HG03066 (cell line): ENCODE measurements around the gene IL1RAPL2.
"Not testable (repeated sequence)": the region's sequence is repeated elsewhere in the genome, so short reads cannot be mapped to it uniquely, and the experiment has no call there.

Experiments used
- ATAC-seq: cut with Tn5 transposase; IDR thresholded peaks from one replicate; pipeline ENCODE4 v1.9.1; 2021; ENCODE audit warnings: low read depth; ENCODE audit not compliant: unreplicated experiment

IL1RAPL2 gene

DNA sequence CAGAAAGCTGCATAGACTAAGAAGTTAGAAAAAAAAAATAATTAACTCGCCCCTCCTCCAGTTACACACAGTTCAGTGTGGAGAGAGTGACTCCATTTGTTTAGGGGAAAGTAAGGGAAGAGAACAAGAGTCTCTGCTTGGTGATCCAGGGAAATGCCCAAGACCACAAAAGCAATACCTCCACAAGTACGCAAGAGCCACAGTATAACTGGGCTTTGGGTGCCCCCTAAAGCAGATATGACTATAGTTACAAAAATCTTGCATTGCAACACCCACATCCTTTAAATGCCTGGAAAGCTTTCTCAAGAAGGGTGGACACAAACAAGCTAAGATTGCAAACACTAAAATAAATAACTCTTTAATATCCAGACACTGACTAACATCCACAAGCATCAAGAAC, 1092.1 kb downstream of the IL1RAPL2 start:
- no peak for ATAC-seq

DNA sequence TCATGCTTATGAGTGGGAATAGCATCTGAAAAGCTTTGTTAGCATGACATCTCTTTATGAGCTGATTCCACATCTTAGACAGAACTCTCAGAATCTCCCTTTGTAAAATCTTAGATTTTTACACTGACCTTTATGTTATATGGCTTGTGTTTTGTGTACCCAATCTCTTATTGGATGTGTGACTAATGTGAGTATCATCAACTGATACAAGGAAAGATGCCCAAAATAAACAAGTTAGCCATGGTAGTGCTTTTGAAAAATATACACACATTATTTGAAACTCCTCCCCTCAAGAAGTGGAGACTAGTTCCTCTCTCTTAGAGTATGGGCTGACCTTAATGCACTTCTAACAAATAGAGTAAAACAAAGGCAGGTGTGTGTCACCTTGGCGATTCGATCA, 1096.2 kb downstream of the IL1RAPL2 start:
- no peak for ATAC-seq

DNA sequence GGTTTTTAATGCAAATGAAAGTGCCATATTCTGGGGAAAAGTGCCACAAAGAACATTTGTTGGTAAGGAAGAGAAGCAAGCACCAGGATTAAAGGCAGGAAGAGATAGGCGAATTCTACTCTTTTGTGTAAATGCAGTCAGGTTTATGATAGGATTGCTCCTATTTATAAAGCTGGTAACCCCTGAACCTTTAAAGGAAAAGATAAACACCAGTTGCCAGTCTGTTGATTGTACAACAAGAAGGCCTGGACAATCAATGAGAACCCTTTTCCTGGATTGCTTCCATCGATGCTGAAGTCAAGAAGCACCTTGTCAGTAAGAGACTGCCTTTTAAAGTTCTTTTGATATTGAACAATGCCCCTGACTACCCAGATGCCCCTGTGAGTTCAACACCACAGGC, 1098.2 kb downstream of the IL1RAPL2 start:
- no peak for ATAC-seq

DNA sequence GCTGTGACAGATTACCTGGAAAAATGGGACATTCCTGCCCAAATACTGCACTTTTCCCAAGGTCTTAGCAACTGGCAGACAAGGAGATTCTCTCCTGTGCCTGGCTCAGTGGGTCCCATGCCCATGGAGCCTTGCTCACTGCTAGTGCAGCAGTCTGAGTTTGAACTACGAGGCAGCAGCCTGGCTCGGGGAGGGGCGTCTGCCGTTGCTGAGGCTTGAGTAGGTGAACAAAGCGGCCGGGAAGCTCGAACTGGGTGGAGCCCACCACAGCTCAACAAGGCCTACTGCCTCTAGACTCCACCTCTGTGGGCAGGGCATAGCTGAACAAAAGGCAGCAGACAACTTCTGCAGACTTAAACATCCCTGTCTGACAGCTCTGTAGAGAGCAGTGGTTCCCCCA, 1118.3 kb downstream of the IL1RAPL2 start:
- ATAC-seq, result not testable (repeated sequence)

DNA sequence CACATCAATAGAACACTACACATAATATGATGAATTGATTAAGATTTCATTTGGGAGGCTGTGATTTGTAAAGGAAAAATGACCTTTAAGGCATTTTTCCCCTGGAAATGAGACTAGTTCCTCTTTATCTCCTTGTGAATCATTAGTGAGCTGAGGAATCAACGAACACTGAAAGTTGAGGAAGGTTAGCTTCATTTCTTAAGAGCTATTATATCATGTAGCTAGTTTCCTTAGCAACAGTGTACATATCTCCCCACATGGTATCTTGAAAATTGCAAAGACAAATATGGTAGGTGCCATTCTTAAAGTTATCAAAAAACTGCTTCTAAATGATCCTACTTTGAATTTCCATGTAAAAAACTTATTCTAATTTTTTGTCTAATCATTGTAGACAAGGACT, 1128.8 kb downstream of the IL1RAPL2 start:
- ATAC-seq, result no peak

DNA sequence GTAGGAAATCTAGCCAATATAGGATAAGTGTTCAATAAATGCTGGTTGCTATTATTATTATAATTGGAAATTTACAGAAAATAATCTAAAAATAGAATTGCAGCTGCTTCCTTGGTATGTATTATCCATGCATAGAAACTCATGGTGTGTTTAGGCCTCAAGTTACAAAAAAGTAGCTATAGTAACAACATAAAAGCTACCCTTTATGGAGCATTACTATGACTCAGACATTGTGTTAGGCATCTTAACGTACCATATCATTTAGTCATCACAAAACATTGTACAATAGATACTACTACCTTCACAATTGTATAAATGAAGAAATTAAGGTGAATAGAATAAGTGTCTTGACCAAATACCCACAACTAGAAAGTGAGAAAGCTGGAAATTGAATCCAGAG, 1129.5 kb downstream of the IL1RAPL2 start:
- ATAC-seq, result no peak

DNA sequence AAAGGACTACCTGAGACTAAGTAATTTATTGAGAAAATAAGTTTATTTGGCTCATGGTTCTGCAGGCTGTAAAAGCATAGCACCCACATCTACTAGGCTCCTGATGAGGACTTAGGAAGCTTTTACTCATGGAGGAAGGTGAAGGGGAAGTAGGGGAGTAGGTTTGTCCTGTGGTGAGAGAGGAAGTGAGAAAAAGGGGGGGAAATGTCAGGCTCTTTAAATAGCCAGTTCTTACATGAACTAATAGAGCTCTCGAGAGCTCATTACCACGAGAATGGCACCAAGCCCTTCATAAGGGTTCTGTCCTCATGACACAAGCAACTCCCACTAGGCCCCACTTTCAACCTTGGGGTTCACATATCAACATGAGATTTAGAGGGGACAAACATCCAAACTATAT, 1130.9 kb downstream of the IL1RAPL2 start:
- no peak for ATAC-seq

DNA sequence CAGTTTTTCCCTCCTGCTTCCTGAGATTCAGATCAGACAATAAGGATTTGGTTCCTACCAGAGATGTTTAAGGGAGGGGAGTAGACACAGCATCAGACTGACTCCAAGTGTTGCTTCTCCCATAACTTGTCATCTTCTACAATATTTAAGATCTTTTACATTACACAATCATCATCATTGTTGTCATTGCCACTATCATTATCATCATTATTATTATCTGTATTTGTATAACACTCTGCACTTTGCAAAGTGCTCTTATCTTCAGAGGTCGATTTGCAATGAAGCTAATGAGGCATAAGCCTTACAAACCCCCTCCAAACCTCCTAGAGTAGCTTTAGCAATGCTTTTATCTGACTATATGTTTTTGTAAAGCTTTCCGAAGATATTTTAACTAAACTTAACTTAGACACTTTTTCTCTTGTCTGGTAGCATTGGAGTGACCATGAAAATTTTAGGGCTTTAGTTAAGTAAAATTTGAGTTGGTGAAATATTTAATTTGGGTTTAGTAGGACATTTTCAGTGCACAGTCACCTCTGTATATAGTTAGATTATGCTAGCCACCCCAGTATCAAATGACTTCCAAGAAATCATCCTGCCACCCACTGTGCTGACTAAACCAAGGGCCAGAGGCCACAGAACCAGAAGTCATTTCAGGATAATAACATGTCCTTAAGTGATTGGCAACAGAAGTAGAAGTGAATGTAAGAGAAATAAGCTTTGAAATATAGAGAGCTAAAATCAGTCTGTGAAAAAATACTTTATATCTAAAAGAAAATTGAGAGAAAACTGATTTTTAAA, 1132.2 kb downstream of the IL1RAPL2 start:
- ATAC-seq, result no peak

DNA sequence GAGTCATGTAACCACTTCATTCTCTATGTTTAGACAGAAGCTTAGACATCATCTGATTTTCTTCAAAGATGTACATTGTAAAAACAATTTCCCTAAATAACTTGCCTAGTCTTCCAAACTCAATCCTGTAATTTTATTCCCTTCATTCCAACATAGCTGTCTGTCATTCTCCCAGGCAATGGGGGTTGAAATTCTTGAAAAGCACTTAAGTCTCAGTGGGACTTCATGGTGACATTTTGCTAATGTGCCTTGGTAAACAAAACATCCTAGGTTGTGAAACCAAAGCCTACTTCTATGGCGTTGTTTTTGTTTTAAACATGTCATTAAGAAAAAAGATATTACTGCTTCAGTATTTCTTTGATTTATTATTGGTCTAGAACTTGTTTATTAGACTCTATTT, 1134.3 kb downstream of the IL1RAPL2 start:
- ATAC-seq, result no peak

DNA sequence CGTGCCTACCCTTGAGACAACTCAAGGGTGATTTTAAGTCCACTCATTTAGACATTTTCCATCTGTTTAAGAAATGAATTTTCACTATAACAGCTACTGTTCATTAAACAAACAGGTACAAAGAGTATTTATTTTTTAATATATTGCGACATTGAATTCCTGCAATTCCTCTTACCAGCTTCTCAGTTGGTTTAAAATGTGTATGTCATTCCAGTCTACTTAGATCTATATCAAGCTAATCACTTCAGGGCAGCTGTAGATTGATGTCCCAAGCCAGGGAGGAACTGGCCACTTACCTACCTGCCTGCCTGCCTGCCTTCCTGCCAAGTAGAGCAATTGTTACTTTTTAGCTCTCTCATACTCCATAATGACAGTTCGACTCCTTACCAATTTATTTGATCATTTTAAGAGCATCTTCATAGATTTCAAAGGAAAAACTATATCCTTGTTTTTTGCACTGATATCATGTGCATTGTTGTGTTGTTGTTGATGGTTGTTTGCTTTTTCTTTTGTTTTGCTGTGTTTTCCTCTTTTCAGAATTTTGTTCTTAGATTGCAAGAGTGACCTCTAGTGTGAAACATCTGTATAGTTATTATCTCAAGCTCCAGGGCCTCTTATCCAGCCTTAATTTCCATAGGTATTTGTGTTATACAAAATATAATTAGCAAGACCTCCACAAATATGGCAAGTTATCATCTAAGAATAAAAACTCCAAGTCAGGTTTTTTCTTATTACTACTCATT, 1135.5 kb downstream of the IL1RAPL2 start:
- no peak for ATAC-seq

DNA sequence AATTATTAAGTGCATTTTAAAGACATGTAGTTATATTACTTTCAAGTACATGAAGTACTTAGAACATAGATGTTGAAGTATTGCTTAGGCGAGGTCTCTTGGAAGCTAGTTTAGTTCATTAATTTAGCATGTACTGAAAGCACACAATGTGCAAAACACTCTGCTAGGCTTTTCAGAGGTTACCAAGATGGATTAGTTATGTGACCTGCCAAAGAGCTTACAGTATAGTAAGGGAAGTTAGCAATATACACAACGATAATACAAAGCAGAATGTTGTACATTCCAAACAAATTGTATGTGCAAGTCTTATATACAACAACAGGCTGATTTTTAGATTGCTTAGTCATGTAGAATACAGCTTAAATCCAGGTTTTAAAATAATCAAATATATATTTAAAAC, 1137.9 kb downstream of the IL1RAPL2 start:
- ATAC-seq, result no peak

DNA sequence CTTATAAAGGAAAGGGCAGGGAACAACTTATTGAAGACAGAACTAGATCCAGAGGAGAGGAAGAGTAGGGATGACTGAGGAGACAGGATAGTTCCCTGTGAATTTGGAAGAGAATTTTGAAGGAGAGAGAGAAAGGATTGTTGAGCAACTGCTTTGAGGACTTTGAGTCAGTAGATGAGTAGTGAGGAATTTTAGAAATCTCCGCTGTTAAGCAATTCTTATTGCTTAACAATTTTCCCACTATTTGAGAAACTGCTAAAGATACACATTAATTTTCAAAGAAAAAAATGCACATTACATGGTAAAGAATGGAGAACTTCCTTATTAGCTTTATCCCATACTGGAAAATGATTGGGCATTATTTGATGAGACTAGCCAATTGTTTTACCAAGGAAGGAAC, 1140.0 kb downstream of the IL1RAPL2 start:
- ATAC-seq, result no peak

DNA sequence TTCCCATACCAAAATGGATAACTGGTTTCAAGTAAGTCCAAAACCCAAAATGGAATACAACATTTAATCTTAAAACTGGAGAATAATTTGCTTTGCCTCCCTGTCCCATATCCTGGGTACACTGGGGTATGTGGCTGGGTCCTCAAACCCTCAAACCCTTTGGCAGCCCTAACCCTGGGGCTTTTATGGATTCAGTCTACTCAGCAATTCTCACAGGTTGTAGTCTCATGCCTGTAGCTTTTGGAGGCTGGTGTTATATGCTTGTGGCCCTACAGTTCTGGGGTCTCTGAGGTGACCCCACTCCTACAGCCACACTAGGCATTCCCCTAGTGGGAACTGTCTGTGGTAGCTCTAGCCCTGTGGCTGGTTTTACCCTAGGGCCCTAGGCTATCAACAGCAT, 1145.8 kb downstream of the IL1RAPL2 start:
- ATAC-seq, result no peak

DNA sequence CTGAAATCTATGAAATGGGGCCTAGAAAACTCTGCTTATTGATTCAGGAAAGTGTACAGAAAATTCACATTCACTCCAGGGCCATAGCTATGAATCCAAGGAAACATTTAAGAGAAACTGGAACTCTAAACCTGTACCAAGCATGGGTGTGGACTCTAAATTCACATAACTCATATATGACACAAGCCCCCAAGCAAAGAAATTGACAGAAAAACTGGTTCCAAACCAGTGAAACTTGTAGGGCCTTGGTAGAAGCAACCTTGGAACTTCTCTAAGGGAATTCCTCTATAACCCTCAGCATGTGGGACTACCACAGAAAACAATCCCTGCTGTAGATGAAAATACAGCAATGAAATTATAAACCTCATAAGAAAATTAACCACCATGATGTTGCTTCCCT, 1149.7 kb downstream of the IL1RAPL2 start:
- ATAC-seq, result no peak

DNA sequence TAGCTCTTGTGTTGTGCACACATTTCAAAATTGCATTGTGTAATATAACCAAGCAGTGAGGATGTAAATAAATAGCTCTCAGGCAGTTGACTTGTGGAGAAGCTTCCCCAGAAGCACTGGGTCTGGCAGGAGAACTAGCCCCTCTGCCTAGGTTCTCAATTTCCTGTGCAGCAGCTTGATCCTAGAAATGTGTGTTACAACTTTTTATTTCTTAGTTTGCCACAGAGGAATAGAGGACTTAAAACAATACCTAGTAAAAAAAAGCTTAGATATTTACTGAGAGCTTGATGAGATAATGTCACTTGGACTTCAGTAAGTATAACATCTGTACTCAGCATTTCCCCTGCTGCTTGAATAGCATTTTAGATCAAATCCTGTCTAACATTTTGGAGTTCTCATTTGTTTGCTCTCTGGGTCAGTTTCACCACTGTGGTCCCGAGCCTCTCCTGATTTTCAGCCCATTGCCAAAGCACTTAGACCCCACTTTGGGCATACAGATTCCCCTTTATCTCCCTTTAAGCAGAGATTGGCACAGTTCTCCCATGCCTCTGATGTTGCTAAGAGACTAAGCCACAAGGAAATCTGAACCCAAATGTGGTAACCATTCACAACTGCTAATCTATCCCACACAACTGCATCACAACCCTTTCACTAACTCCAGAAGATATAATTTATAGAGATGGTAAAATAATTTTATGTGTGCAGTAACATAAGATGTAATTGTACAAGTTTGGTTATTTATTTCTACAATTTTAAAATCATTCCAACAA, 1158.2 kb downstream of the IL1RAPL2 start:
- no peak for ATAC-seq

DNA sequence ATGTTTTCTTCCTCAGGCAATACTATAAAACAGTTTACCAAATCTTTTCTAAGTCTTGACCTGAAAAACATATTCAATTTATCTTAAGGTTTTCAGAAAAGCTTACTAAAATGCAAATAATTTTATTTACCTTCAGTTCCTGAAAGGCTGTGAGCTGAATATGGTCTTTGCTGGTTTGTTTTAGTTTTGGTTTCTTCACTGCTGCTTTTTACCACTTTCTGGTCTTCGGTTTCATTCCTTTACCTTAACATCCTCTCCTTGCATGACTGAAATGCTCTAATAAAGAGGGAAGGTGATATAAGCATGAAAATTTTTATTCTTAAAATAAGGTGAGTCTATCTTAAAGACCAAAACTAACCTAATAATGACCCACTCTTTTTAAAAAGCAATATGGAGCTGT, 1159.2 kb downstream of the IL1RAPL2 start:
- peak; percentile 93 for ATAC-seq

DNA sequence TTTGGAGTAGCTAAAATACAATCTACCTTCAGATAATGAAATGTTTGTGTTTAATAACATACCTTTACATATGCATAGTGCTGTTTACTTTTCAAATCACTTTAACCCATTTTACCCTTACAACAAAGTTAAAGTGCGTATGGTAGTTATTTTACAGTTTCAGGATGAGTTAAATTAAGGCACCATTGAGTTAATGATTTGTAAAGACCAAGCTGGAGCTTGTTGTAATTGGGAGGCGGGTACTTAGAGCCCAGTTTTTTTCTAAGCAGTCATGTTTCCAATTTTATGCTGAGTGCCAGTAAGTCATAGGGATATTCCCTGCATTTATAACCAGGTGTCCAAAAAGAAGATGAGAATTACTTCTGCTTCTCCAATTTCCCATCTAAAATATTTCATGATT, 1172.2 kb downstream of the IL1RAPL2 start:
- no peak for ATAC-seq

DNA sequence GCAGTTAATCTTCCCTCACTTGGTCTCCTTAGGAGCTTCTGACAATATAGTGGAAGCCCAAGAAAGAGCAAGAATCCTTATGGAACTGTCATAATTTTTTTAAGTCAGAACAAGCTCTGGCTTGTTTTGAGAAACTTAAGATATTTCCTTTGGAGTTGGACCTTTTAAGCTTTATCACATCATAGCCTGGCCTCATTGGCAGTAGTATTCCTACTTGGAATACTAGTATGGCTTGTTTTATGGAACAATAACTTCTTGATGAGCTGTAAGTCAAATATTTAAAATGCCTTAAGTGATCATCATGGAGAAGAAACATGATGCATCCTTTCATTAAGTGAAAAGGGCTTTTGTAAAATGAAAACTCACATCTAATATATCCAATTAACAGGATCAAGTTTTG, 1178.3 kb downstream of the IL1RAPL2 start:
- ATAC-seq, result no peak

DNA sequence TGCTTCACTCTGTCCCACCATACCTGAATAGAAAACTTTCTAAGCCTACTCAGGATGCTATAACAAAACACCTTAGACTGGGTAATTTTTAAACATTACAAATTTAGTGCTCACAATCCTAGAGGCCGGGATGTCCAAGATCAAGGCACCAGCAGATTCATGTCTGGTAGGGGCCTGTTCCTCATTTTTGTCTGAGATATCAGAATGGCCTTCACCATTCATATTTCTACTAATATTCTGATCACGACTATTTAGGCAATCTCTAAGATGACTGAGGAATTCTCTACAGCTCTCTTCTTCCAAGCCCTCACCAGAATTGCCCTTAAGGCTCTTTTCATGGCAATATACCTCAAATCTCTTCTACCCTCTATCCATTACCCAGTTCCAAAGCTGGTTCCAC, 1178.9 kb downstream of the IL1RAPL2 start:
- no peak for ATAC-seq

DNA sequence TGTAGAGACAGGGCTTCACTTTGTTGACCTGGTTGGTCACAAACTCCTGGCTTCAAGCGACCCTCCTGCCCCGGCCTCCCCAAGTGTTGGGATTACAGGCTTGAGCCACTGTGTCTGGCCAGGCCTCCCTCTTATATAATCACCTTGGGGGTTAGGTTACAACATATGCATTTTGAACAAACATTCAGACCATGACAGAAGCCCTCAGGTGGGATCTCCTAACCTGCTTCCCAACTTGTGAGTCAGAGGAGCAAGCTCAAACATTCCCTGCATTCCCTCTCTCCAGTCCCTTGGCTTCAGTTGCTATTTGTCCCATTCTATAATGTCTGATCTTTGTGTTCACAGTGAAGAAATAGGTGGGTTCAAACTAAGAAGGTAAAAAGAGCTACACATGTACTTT, 1179.9 kb downstream of the IL1RAPL2 start:
- no peak for ATAC-seq

DNA sequence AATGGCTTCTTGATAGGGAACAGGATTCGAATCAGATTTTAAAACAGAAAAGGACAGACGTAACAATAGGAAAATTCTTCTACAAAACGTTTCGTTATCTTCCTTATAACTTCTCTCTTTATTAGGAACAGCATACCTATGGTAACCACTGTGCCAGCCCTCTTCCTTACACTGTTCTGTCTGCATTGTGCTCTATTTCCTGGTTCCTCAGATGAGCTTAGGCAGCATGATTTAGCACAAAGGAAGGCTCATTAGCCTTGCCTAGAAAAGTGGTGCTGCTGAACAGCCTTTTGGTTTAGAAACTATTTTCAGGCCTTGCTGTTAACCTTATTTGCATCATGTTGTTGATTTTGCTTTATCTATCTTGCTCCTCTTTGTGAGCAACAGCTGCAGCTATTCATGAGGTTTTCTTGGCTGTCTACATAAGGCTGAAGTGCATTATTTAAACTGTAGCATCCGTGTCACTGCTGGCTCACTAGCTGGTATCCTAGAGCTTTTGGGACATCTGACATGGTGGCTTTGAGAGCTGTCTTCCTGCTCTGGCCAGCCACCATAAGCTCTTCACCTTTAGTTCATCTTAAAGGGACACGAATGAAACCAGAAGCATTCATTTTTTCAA, 1186.4 kb downstream of the IL1RAPL2 start:
- ATAC-seq, result no peak
